GM21367 (cell line): ENCODE data around the gene ARHGAP19.
"Not testable (repeated sequence)": the region's sequence is repeated elsewhere in the genome, so short reads cannot be mapped to it uniquely, and the experiment has no call there.

Source experiments
- ATAC-seq: cut with Tn5 transposase; IDR thresholded peaks from one replicate; pipeline ENCODE4 v1.9.1; 2021; ENCODE audit not compliant: unreplicated experiment

ARHGAP19 gene

DNA sequence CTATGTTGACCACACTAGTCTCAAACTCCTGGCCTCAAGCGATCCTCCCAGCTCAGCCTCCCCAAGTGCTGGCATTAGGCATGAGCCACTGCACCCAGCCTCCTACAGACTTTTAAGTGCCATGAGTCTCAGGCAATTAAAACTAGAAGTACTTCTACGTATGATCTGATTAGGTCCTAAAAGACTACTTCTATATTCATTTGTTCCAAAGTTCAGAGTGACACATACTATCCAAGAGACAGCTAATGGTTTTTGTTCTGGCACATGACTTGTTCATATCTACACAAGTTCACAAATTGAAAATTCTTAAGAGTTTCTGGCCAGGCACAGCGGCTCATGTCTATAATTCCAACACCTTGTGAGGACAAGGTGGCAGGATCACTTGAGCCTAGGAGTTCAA lies 11.7 kb downstream of the ARHGAP19 start:
- no peak for ATAC-seq

DNA sequence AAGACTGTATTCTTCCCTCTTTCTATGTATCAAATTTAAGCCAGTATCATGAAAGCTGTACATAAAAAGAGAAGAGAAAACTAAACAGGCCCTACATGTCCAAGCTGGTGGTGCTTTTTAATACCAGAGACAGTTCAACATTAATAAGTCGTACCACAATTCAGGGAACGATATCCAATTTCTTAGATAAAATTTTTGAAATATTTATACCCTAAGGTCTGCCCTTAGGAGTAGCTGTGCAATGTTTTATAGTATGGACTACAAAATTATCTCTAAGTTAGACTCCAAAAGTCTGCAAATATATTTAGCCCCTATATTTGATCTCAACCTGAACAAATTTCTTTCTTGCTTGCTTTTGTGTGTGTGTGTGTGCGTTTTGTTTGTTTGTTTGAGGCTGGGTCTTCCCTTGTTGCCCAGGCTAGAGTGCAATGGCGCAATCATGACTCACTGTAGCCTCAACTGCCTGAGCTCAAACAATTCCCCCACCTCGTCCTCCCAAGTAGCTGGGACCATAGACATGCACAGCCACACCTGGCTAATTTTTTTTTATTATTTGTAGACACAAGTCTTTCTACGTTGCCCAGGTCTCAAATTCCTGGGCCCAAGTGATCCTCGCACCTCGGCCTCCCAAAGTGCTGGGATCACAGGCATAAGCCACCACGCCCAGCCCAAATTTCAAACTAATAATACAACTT lies 13.2 kb downstream of the ARHGAP19 start:
- no peak for ATAC-seq

DNA sequence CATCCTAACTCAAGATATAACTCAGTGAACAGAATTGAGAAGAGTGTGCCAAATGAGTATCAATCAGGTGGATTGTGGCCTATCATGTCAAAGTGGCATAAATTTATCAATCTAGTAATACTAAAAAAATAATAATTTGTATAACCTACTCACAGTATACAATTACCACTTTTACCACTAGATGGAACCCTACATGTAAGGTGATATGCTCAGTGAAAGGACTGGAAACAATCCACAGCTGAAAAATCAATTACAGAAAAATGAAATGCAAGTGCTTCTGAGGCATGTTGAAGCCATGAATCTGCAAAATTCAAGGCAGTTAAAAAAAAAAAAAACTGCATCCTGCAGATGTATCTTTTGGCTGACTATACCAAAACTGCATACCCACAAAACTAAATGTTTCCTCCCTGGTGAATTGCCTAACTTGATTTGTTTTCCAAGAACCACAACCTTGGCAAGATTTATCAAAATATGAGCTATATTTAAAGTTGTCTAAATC lies 13.9 kb downstream of the ARHGAP19 start:
- no peak for ATAC-seq

DNA sequence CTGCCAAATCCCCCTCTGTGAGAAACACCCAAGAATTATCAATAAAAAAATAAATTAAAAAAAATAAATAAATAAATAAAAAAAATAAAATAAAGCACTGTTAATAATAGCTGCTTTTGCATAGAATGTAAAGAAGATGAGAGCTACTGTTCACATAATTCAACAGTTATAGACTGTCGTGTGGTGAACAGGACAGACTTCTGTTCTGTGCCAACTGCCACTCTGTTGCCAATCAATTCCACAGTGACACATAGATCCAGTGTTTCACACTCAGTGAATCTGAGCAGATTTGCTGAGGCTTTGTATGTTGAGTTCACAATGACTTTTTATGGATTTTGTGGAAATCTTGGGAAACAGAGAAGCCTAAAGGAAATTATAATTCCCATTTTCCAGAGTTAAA lies 14.9 kb downstream of the ARHGAP19 start:
- no peak for ATAC-seq

DNA sequence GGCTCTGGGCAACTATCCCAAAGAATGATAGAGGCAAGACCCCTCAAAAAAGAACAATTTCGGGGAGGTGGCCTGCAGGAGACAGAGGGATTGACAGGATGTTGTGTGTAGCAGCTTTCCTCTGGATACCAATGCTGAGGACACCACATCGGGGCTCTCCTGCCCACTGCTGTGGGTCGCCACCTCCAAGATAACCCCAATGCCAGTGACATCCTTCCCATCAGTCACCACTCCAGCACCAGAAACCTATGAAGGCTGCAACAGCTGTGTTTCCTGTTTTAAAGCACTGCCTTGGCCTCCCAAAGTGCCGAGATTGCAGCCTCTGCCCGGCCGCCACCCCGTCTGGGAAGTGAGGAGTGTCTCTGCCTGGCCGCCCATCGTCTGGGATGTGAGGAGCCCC lies 17.6 kb downstream of the ARHGAP19 start:
- no peak for ATAC-seq

DNA sequence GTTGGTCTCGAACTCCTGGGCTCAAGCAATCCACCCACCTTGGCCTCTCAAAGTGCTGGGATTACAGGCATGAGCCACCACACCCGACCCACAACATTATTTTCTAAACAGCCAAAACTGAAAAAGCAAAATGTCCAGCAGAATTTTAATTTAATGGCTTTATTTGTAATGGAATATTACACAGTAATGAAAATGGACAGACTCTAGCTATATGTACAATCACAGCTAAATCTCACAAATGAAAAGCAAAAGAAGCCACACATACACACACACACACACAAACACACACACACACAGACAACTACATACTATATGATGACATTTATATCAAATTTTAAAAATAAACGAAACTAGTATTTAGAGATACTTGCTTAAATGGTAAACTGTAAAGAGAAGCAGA lies 18.7 kb downstream of the ARHGAP19 start:
- no peak for ATAC-seq

DNA sequence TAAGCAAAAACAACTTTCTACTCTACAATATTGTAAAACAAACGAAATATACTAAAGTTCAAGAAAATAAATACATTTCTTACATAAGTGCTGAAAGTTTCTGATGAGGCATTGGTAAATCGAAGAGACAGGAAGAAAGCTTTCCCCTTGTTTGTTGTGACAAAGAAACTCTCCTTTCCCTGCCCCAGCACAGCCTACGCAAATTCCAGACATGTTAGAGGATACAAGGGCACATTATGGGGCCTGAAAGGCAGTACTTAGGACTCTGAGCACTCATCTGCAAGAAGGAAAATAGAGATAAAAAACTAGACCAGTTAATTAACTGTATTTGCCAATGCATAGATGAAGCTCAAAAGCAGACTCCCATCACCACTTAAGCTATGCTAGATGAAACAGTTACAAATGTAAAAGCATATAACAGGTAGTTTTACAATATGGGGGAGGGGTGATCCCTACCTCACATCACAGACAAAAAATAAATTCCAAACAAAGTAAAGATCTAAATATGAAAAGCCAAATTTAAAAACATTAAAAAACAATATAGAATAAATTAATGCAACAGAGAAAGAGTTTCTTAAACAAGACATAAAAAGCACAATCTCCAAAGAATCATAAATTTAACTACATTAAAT lies 21.8 kb downstream of the ARHGAP19 start:
- no peak for ATAC-seq

DNA sequence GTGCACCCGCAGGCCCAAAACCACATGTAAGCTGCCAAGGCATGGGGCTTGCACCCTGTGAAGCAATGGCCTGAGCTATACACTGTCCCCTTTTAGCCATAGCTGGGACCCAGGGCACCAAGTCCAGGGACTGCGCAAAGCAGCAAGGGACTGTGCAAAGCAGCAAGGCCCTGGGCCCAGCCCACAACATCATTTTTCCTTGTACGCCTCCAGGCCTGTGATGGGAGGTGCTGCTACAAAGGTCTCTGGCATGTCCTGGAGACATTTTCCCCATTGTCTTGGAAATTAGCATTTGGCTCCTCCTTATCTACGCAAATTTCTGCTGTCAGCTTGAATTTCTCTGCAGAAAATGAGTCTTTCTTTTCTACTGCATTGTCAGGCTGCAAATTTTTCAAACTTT lies 24.8 kb downstream of the ARHGAP19 start:
- no peak for ATAC-seq

DNA sequence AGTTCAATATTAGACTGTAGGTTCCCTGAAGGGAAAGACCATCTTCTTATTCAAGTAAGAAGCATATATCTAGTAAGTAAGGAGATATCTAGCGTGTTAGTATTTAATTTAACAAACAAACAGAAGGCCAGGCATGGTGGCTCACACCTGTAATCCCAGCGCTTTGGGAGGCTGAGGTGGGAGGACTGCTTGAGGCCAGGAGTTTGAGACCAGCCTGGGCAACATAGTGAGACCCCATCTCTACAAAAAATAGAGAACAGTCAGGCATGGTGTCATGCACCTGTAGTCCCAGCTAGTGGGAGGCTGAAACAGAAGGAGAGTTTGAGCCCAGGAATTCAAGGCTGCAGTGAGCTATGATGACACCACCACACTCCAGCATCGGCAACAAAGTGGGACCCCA lies 27.3 kb downstream of the ARHGAP19 start:
- ATAC-seq: not testable (repeated sequence)

DNA sequence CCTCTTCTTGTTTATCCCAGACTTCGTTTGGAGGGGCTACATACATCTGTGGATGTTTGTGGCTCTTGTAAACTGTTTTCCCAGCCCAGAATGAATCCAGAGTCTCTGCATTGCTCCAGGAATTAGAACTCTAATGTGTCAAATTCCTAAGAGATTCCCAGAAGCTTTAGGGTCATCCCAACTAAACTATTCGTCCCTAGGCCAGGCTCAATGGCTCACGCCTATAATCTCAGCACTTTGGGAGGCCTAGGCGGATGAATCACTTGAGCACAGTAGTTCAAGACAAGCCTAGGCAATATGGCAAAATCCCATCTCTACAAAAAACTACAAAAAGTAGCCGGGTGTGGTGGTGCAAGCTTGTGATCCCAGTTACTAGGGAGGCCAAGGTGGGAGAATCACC lies 28.5 kb downstream of the ARHGAP19 start:
- ATAC-seq: no peak

DNA sequence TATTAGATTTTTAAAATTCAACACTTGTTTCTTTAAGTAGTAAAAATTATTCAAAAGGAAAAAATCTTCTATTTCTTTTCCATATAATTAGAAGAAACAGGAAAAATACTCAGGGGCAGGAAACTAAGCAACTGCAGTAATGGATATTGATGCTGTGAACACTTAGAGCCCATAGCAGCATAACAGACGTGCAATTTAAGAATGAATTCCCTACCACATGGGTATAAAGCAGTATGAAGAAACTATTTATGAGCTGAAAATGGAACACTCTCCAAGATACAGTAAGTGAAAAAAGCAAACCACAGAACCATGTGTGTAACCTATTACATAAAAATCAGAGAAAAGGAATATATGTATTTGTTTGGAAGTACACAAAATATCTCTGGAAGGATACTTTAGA lies 30.8 kb downstream of the ARHGAP19 start:
- no peak for ATAC-seq

DNA sequence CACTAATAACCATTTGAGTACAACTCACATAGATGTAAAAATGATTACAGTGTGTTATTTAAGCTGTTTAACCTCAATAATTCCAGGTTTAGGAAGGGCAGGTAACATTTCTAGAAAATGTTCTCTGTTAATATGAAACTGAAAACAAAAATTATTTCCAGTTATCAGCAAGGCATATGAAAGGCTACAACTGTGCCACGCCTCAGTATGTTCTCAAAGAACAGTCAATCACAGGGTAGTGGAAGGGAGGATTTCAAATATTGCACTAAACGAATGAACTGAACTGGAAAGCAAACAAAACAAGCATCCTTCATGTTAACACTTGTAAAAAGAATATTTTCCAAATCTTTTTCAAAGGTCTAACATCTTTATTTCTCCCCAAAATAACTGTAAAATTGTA lies 31.3 kb downstream of the ARHGAP19 start:
- ATAC-seq: no peak

DNA sequence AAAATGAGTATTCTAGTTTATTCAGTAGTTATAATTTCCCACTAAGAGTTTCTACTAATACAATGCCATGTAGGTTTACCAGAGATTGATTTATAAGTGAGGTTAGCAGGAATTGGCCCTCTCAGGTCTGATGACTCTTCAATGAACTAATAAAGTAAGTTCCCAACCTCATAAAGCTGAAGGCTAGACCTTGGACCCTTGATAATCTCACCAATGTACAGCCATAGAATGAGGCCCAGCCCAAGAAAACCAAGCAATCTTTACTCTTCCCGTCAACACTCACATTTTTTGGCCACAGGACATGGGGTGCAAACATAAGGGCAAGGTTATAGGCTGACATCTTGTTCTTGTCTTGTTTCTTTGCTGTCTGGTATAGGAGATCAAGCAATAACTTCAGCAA lies 33.3 kb downstream of the ARHGAP19 start:
- ATAC-seq: no peak

DNA sequence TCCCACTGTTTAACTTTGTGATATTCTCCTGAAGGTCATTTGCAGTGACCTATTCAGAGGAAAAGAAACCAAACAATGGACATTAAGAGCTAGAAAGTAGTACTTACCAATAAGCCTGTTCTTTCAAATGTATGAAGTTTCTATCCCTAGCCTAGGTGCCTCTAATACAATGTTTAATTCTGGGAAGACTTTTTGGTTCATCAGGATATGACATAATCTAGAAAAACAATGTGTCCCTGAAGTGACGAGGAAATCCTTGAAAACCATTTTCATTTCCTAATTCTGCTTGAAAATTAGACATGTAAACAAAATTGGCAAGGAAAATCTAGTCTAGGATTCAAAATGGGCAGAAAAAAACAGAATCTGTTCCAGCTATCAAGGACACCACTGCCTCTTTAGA lies 36.1 kb downstream of the ARHGAP19 start:
- no peak for ATAC-seq

DNA sequence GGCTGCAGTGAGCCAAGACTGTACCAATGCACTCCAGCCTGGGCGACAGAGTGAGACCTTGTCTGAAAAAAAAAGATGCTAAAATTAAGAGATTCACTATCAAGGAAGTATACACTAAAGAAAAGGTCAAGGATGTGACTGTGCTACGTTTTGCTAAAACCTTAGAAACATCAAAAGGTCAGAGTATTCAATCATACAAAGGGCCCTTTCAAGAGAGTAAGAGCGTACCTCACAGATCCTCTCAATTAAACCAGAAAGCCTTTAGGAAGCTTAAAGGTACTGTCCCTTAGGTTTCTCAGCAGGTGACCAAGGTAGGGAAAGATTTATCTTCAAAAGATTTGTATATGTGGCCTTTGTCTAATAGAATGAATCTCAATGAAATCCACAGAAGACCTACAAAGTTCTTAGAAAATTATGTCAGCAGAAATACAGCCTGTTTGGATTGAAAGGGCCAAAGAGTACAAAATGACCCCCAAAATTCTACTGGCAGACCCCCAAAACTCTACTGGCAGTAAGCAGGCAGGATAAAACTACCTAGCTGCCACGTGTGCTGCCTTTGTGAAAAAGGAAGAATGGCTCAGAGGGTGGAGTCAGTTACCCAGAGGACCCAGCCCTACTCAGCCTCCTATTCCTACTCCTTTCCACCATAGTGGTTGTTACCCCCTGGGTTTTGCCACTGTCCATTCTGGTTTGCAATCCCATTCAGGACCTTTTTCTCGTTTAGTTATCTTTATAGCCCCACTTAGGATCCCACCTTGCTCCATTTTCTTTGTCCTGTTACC lies 36.7 kb downstream of the ARHGAP19 start:
- ATAC-seq: no peak

DNA sequence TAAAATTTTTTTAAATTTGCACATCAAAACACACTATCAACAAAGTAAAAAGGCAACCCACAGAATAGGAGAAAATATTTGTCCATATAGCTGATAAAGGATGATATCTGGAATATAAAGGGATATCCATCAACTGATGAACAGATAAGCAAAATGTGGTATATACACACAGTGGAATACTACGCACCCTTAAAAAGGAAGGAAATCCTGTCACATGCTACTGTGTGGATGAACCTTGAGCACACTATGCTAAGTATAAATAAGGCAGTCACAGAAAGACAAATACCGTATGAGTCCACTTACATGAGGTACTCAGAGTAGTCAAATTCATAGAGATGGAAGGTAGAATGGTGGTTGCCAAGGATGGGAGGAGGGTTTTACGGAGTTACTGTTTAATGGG lies 37.7 kb downstream of the ARHGAP19 start:
- no peak for ATAC-seq

DNA sequence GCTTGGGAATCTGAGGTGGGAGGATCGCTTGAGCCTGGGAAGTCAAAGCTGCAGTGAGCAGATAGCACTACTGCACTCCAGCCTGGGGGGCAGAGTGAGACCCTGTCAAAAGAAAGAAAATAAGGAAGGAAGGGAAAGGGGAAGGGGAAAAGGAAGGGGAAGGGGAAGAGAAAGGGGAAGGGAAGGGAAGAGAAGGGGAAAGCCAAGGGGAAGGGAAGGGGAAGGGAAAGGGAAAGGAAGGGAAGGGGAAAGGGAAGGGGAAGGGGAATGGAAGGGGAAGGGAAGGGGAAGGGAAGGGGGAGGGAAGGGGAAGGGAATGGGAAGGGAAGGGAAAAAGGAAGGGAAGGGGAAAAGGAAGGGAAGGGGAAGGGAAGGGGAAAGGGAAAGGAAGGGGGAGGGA lies 41.5 kb downstream of the ARHGAP19 start:
- no peak for ATAC-seq

DNA sequence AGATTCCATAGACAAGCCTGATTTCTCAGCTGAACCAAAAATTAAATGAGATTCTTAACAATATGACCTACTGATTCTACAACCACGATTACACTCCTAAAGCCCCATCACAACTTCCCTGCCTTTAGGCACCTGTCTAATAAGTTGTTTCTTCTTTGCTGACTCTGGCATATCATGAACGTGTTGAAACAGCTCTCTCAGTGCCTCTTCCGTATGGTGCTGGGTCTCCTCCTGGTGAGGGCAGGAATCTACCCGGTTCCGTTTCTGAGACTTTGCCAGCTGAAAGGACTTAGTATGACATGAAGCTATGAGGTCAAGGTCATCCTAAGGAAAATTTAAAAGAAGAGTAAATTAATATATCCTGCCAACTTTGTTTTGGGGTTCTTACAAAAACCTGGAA lies 48.6 kb downstream of the ARHGAP19 start:
- no peak for ATAC-seq

DNA sequence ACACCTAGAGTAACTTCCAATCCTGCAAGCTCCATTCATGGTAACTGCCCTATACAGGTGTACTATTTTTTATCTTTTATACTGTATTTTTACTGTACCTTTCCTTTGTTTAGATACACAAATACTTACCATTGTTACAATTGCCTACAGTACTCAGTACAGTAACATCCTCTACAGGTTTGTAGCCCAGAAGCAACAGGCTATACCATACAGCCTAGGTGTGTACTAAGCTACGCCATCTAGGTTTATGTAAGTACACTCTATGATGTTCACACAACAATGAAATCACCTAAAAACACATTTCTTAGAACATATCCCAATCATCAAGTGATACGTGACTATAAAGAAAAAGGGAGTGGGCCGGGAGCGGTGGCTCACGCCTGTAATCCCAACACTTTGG lies 53.6 kb downstream of the ARHGAP19 start:
- no peak for ATAC-seq

DNA sequence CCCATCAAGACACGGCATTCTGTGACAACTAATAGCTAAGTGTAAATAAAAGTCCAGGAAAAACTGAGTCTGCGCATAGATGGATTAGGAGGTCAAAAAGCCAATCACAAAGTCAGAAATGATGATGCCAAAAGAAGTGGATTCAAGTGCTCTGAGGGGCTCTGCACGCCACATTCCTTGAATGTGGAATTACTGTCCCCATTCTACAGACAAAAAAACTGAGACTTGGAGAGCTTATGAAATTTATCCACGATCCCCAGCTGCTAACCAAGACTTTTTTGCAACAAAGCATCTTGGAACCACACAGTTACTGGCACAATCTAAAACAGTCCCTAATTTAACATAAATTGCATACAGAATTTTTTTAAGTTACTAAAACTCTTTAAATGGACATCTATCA lies 57.1 kb downstream of the ARHGAP19 start:
- no peak for ATAC-seq

DNA sequence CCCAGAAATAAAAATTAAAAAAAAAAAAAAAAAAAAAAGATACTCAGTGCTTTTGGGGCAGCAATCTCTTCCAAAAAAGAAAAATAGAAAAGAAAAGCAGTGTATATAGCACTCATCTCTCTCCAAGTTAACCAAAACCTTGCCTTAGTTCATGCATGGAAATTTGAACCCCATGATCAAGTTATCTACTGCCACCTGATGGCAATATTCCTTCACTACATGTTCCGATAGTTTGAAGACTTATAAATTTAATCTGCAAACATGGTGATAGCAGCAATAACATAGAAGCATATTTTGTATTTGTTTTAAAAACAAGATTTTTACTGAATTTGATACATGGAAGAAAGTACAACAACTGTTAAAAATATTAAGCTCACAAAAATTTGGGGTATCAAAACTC lies 58.0 kb downstream of the ARHGAP19 start:
- ATAC-seq: no peak

DNA sequence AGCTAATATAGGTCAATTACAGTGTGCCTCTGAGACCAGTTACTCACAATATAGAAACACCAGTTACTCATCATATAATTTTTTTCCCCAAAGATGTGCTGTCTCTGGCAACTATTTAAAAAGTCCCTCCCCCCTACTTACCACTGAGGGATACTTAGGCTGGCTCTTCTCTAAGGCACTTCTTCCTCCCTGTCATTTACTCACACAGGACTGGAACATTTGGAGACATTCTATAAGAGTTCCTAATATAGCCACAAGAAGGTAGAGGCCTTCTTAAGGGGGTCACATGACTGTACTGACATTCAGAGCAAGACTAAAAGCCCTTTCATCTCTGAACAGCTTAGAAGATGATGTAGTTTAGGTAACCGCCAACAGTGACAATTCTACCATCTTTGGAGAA lies 62.3 kb downstream of the ARHGAP19 start:
- ATAC-seq: no peak
